Stimulated activated CD8-positive, alpha-beta memory T cell treated with anti-CD3 and anti-CD28 coated beads, Interleukin-4, amount 100 ng/mL, for 4 hours (primary cell): Measurements from ENCODE around the gene BRICD5.
"Not testable (repeated sequence)": the region's sequence is repeated elsewhere in the genome, so short reads cannot be mapped to it uniquely, and the experiment has no call there.

Experiments used
- DNase-seq, 2 donors: peaks; one replicate each; pipeline ENCODE4 v3.0.0-alpha.2; 2020; ENCODE audit warnings: low read depth in 2 of 2, low spot score in 1 of 2

BRICD5 gene

DNA sequence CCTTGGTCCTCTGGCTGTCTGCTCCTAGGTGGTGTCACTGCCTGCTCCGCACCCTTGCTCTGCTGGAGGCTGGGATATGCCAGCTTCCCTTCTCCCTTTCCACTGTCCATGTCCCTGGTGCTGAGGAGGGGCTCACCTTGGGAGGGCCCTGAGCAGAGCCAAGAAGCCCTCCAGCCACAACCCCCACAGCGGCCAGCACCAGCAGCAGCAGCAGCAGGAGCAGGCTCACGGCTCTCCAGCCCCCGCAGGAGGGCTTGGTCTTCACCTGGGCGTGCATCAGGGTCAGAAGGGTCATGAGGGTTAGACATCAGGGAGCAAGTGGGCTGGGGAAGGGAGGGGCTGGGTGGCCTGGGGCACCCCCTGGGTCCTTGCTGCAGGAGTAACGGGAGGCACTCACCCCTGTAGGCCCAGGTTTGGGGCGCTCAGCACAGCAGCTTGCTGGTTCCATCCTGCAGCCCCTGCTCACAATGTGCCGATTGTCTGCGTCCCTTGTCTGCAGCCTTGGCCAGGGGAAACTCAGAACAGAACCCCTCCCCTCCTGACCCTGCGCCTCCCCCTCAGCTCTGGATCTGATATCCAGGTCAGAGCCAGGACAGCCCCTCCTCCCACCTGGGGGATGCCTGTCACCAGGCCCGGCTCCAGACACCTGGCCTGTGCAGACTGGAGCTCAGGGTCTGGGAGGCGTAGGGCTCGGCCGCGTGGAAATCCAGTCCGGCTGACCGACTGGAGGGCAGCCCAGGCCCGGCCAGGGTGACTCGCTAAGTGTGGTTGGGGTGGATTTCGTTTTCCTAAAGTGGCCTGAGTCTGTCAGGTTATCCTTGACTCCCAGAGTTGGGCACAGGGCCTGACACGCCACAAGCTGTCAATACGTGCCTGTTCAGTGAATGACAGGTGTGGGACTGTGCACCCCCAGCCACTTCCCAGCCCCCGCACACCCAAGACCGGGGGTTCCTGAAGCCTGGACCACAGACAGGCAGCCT is at the start of gene BRICD5:
TSS of gene BRICD5 (minus strand) at position 478 of the 980 bp plus-strand sequence. CDS start at position 448, 30 bp downstream.
- no peak for DNase-seq

DNA sequence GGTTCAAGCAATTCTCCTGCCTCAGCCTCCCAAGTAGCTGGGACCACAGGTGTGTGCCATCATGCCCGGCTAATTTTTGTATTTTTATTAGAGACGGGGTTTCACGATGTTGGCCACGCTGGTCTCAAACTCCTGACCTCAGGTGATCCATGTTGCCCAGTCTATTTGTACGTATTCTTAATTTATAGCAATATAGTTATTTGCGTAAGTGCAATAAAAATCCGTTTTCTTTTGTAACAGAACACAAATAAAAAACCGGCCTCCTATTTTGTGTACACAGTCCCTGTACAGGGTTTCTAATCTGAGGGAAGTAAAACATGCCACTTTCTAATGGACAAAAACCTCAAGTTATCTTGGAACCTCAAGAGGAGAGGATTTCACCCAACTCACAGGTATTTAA is 49.6 kb upstream of the BRICD5 start:
- DNase-seq, result no peak

DNA sequence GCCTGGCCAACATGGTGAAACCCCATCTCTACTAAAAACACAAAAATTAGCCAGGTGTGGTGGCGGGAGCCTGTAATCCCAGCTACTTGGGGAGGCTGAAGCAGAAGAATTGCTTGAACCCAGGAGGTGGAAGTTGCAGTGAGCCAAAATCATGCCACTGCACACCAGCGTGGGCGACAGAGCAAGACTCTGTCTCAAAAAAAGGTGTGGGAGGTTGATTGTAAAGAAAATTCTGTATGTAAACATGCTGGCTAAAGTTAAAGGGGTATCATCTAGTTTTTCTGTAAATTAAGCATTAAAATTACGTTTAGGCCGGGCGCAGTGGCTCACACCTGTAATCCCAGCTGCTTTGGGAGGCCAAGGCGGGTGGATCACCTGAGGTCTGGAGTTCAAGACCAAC is 47.9 kb upstream of the BRICD5 start:
- DNase-seq, result not testable (repeated sequence)

DNA sequence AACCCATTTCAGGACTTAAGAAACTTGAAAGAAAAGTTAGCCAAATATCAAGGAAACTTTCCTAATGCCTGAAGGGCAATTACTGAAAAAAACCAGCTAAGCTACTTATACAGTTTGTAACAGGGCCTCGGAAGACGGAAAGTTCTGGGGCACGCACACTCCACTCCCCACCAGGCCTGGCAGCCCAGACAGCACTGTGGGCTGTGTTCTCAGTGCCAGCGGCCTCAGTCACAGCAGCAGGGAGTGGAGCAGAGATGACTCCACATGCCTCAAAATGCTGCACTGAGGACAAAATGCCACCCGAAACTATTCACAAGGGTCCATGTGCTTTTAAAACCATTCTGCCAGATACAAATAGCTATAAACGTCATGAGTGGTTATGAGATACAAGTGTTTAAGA is 47.1 kb upstream of the BRICD5 start:
- DNase-seq, result no peak

- no peak for DNase-seq
Observed at GRCh38 chr16:2256531-2257140, 46.0 kb upstream of the BRICD5 start.

DNA sequence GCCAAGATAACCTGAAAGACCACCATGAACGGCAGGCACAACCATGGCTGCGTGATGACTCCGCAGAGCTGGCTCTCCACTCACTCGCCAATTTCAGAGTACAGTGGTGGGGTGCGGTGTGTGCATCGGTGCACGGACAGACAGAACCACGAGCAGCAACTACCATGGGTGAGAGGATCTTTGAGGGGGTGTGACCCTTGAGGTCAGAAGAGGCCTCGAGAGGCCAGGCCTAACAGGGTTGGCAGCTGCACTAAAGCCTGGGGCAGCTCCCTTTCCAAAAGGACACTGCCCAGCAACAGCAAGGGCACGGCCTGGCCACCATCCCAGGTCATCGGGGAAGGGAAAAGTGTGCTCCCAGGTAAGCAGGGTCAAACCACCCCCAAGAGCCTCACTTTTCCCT is 42.6 kb upstream of the BRICD5 start:
- no peak for DNase-seq

- no peak for DNase-seq
Observed at GRCh38 chr16:2252806-2253148, 42.1 kb upstream of the BRICD5 start.

DNA sequence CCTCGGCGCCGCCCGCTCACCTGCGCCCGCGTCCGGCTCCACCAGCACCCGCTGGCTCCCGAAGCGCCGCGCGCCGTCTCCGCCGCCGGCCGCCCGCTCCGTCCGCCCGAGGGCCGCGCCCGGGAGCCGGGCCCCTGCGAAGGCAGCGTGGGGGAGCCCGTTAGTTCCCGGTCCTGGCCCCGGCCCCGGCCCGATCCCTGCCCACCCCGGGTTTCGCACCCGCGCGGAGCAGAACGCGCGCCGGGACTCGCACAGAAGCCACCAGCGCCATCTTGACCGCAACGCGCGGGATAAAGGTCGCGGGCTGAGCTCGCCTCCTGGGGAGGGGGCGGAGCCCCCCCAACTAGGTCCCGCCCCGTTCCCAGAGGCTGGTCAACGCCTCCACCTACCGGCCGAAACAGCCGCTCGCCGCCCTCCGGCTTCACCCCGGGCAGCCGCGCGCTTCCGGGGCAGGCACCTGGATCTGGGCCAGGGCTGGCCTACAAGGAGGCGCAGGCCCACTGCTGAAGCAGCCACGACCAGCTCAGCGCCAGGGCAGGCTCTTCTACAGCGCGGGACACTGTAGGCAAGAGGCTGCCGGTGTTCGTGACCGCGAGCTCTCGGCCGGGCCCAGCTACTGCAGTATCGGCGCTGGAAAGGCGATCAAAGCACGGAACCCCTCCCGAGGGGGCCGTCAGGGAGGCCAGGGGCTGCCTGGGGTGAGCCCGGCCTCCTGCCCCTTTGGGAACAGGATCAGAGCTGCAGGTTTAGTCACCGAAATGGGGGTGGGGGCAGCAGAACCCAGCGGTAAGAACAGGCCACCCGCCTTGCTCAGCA is 40.8 kb upstream of the BRICD5 start, which contains the start of gene ECI1:
TSS of gene ECI1 (minus strand) at position 292 of the 816 bp plus-strand sequence. CDS start at position 271, 21 bp downstream.
- DNase-seq, result peak; percentile 38 to 67

- DNase-seq, result no peak
Observed at GRCh38 chr16:2250652-2251295, 40.1 kb upstream of the BRICD5 start.

DNA sequence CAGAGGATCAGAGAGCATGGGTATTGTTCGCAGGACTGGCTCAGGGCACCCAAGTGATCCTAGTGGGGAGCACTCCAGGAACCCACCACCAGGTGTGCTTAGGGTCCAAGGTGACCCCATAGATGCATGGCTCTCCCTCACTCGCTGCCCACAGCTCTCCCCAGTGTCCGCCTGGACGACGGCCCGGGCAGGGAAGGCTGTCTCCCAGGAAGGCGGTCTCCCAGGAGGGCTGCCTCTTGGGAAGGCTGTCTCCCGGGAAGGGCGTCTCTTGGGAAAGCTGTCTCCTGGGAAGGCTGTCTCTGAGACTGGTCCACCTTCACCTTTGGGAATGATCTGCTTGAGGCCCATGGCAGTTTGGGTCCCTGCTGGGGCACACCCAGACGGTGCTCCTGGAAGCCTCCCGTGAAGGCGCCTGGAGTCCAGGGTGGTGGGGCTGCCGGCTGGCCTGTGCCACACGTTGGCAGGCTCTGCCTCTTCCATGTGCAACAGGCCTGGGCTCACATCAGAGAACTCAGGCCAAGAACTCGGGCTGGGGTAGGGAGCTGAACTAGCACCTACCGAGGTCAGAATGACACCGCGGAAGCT is 35.7 kb upstream of the BRICD5 start:
- no peak for DNase-seq

DNA sequence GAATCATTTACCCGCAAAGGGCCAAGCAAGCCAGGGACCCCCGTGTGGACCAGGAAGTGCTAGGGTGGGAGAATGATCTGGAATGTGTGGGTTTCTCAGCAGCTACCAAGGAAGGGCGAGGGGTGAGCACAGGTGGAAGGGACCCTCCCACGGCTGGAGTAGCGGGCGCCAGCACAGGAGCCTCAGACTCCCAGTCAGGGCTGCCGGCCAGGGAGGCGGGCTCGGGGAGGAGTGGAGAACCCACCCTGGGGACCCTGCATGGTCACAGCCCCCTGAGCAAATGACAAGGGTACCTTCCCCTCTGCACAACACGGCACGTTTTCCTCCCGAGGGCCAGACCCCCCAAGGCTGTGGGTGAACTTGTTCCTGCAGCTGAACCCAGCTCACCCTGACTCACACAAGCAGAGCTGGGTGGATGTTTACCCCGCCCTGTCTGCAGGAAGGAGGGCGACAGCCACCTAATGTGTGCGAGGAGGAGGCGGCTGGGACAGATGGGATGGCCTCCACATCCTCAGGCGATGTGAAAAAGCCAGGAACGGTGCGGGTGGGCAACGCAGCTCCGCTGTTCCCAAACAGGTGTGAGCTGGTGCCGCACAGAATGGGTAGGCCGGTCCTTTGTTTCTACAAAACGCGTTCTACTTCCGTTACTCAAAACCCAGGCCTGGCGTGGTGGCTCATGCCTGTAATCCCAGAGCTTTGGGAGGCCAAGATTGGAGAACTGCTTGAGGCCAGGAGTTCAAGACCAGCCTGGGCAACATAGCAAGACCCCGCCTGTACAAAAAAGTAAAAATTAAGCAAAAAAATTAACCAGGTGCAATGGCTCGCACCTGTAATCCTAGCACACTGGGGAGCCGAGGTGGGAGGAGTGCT is 34.5 kb upstream of the BRICD5 start:
- DNase-seq, result no peak

DNA sequence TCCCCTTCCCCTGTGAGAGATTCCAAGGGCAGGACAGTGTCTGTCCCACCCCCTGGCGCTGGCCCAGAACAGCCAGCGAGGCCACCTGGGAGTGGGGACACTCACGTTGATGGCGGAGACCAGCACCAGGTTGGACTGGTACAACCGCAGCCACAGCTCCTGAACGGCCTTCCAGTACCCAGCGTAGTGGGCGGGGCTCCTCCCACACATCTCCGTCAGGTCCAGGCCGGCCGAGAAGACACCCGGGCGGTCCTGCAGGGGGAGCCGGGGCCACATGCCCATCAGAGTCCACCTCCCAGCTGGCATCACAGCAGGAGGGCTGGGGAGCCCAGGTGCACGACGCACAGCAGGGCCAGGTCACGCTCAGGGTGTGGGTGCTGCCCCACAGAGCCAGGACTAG is 33.6 kb upstream of the BRICD5 start:
- no peak for DNase-seq

DNA sequence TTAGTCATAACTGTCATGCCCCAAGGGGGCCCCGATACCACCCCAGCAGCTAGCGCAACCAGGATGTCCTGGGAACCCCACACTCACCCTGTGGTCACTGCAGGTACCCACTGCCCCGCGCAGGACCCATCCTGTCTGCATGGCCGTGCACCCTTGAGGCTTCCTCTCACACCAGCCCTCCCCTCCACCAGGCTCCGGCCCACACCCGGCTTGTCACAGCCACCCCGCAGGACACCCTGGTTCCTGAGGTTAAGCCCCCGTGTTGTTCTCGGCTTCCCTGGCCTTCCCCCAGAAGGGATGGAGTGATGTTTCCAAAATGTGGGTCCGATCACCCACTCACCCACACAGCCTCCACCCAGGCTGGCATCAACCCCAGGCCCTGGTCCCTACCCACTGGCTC is 33.1 kb upstream of the BRICD5 start:
- DNase-seq, result no peak

- DNase-seq, result no peak
Observed at GRCh38 chr16:2243031-2243528, 32.4 kb upstream of the BRICD5 start.

DNA sequence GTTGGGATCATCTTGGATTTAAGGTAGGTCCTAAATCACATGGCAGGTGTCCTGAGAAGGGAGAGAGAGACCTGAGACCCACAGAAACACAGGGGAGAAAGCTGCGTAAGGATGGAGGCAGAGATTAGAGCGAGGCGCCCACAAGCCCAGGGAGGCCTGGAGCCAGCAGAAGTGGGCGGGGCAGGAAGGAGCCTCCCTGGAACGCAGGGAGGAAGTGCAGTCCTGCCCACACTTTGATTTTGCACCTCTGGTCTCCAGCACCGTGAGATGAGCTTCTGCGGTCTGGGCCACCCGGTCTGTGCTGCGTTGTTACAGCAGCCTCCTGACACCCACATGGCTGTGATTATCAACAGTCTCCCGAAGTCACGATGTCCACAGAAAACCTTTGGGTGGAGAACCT is 31.9 kb upstream of the BRICD5 start:
- DNase-seq, result no peak

DNA sequence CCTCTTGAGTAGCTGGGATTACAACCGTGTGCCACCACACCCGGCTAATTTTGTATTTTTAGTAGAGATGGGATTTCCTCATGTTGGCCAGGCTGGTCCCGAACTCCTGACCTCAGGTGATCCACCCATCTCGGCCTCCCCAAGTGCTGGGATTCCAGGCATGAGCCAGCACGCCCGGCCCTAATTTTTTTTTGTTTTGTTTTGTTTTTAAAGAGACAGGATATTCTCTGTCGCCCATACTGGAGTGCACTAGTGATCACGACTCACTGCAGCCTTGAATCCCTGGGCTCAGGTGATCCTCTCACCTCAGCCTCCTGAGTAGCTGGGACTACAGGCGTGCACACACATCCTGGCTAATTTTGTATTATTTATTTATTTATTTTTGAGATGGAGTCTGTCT is 29.7 kb upstream of the BRICD5 start:
- DNase-seq, result not testable (repeated sequence)

DNA sequence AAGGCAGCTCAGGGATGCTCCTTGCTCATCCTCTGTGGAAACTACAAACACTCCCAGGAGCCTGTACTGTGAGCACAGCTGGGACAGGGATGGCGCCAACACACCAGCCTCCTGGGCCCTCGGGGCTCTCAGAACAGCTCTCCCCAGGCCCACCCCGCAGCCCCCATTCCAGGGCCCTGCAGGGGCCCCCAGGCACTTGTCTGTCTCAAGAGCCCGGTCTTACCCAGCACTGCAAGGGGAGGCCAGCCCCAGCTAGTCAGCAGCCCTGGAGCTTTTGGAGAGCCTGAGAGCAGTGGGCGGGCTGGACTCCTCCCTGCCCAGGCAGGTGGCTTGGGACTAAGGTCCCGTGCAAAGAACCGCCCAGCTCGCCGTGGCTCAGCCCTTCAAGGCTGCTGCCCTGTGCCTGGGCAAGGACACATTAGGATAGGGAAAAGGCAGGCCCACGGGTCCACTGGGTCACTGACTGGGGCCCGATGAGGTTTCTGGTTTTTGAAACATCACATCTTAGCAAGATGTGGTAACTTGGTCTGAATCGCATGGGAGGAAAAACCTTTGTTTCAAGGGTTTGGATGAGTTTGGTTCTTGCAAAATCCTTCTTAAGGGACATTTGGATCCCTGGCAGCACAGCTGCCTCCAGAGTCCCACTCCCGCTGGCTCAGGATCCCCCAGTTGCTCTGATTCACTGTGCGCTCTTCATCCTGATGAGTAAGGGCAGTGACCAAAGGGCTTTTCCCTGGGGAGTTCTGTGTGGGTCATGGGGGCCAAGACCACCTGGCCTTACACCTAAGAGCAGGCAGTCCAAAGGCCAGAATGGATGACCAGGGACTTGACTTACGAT is 28.4 kb upstream of the BRICD5 start:
- DNase-seq, result no peak

- DNase-seq, result no peak
Observed at GRCh38 chr16:2238150-2238837, 27.6 kb upstream of the BRICD5 start.
